OCI-LY3 (cell line): ENCODE measurements around the gene PLPP2.

ENCODE experiments used
- CTCF ChIP-seq: fragments of 200-600, 300-600 bp; sonication (generic); IDR thresholded peaks from 2 replicates; pipeline ENCODE4 v1.5.1; 2014; ENCODE audit warnings: antibody characterized with exemption, low read length, low read depth
- EZH2phosphoT487 ChIP-seq: fragments of 200-600 bp; shearing (Covaris generic); IDR thresholded peaks from 2 replicates; pipeline ENCODE4 v1.6.1; 2018; ENCODE audit warnings: antibody characterized with exemption, mixed run types, low read depth

- no peak for TF ChIP-seq CTCF
- TF ChIP-seq EZH2phosphoT487, result no peak
Measured at GRCh38 chr19:279656-280055, 11.5 kb downstream of the PLPP2 start.
